ENCODE data around the gene LRRC4.

LRRC4 gene

DNA sequence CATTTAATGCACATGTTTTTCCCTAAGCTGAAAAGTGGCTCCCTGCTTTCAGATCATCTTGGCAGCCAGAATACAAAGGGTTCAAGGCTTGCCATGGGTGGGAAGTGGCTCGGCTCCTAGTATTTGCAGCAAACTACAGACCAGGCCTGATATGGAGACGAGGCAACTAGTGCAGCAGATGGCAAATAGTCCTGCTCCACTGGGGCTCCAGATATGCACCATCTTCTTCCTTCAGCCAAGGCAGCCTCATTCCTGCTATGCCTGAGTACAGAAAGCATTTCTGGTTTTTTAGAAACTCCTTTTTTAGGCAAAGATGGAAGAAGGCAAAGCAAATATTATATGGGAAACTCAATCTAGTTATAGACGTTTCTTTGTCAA is 23.9 kb downstream of the LRRC4 start:
- Histone ChIP-seq H2BK120ac (ENCODE audit: low read depth, low read length) (no peak overlapping the region), H3K36me3 (ENCODE audit: control insufficient read depth in 1 of 2, insufficient read depth in 2 of 2, low read depth in 1 of 2, low read length in 2 of 2) (peaks cover 5 to 15% of the 10 kb centered on the region in 2 experiments), H3K23ac (ENCODE audit: low read length in 2 of 2) (no peak overlapping the region), H2AFZ (ENCODE audit: low read depth, low read length) (no peak overlapping the region), H4K91ac (ENCODE audit: low read length) (no peak overlapping the region), H3K79me1 (replicated peaks; ENCODE audit: low read length, poor library complexity, severe bottlenecking) (peaks cover 43% of the 10 kb centered on the region), H2AK5ac (ENCODE audit: low read length, severe bottlenecking) (no peak overlapping the region), H3K18ac (ENCODE audit: low read depth in 1 of 2, low read length in 2 of 2) (no peak overlapping the region), H3K27ac (ENCODE audit: low read length, poor library complexity, severe bottlenecking) (no peak overlapping the region), H4K8ac (ENCODE audit: low read length) (no peak overlapping the region), H2BK12ac (ENCODE audit: low read length in 2 of 2) (no peak overlapping the region), H3K9me3 (ENCODE audit: control insufficient read depth, low read length) (no peaks in the 10 kb centered on the region), H3K14ac (ENCODE audit: low read length in 2 of 2) (no peak overlapping the region), H2BK5ac (ENCODE audit: low read depth, low read length, poor library complexity, severe bottlenecking) (no peak overlapping the region), H3K4me1 (ENCODE audit: control insufficient read depth, insufficient read depth, low read depth, low read length) (peaks cover 5% of the 10 kb centered on the region), H3K4me3 (ENCODE audit: insufficient read depth in 1 of 2, low read depth in 1 of 2, low read length in 2 of 2) (no peak overlapping the region), H3K4me2 (ENCODE audit: low read length, poor library complexity, severe bottlenecking) (no peak overlapping the region), H3K4ac (ENCODE audit: low read depth in 1 of 2, low read length in 2 of 2) (no peak overlapping the region), H3K27me3 (ENCODE audit: control insufficient read depth in 1 of 2, insufficient read depth in 1 of 2, low read length in 2 of 2) (no peaks in the 10 kb centered on the region), H2BK15ac (ENCODE audit: low read depth, poor library complexity, severe bottlenecking) (no peak overlapping the region), H3K9ac (ENCODE audit: low read length) (no peak overlapping the region)
- no peak for DNase-seq
- 100% methylated on average over 3 of the region's 3 CpGs for WGBS

DNA sequence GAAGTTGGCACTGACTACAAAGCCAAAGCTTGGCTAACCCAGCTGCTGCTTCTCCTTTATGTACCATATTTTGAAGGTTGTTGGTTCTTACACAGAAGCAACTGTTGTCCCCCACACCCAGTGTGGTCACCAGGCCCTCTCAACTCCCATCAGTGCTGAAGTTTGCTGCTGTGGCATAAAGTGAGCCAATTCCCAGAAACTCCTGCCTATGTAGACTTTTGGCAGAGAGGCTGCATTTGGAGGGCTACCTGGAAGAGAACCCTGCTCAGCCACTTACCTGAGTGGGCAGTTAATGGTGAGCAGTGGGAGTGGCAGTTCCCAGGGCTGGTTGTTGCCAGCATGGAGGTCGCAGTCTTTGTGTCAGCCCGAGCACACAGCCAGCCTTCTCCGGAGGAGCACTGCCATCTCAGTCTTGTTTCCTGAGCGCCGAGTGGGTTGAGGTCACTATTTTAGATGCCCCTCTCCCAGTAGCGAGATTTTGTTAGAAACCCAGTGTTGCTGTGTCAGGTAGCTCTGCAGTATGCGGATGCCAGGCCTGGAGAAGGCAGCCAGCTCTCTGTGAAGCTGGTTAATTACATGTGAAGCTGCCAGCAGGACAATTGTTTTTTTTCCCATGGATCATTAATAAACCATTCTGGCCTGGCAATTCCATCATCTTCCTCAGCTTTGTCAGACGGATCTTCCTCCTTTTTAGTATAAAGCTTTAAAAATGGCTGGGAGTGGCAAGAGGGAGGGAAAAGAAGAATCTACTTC is 24.5 kb downstream of the LRRC4 start:
- Histone ChIP-seq H3K4me1 (ENCODE audit: control insufficient read depth, insufficient read depth, low read depth, low read length) (peaks cover 5% of the 10 kb centered on the region), H3K9ac (ENCODE audit: low read length) (no peak overlapping the region), H3K79me1 (replicated peaks; ENCODE audit: low read length, poor library complexity, severe bottlenecking) (peaks cover 46% of the 10 kb centered on the region), H3K27me3 (ENCODE audit: control insufficient read depth in 1 of 2, insufficient read depth in 1 of 2, low read length in 2 of 2) (no peaks in the 10 kb centered on the region), H3K18ac (ENCODE audit: low read depth in 1 of 2, low read length in 2 of 2) (no peak overlapping the region), H2BK12ac (ENCODE audit: low read length in 2 of 2) (no peak overlapping the region), H3K14ac (ENCODE audit: low read length in 2 of 2) (no peak overlapping the region), H3K9me3 (ENCODE audit: control insufficient read depth, low read length) (no peaks in the 10 kb centered on the region), H3K23ac (ENCODE audit: low read length in 2 of 2) (no peak overlapping the region), H2BK5ac (ENCODE audit: low read depth, low read length, poor library complexity, severe bottlenecking) (no peak overlapping the region), H3K4me3 (ENCODE audit: insufficient read depth in 1 of 2, low read depth in 1 of 2, low read length in 2 of 2) (no peak overlapping the region), H2BK120ac (ENCODE audit: low read depth, low read length) (no peak overlapping the region), H4K91ac (ENCODE audit: low read length) (no peak overlapping the region), H4K8ac (ENCODE audit: low read length) (no peak overlapping the region), H3K27ac (ENCODE audit: low read length, poor library complexity, severe bottlenecking) (no peak overlapping the region), H2AK5ac (ENCODE audit: low read length, severe bottlenecking) (no peak overlapping the region), H3K4me2 (ENCODE audit: low read length, poor library complexity, severe bottlenecking) (no peak overlapping the region), H2BK15ac (ENCODE audit: low read depth, poor library complexity, severe bottlenecking) (no peak overlapping the region), H2AFZ (ENCODE audit: low read depth, low read length) (no peak overlapping the region), H3K4ac (ENCODE audit: low read depth in 1 of 2, low read length in 2 of 2) (no peak overlapping the region), H3K36me3 (ENCODE audit: control insufficient read depth in 1 of 2, insufficient read depth in 2 of 2, low read depth in 1 of 2, low read length in 2 of 2) (peaks cover 6 to 13% of the 10 kb centered on the region in 2 experiments)
- no peak for DNase-seq
- 93% methylated on average over 7 of the region's 8 CpGs for WGBS

DNA sequence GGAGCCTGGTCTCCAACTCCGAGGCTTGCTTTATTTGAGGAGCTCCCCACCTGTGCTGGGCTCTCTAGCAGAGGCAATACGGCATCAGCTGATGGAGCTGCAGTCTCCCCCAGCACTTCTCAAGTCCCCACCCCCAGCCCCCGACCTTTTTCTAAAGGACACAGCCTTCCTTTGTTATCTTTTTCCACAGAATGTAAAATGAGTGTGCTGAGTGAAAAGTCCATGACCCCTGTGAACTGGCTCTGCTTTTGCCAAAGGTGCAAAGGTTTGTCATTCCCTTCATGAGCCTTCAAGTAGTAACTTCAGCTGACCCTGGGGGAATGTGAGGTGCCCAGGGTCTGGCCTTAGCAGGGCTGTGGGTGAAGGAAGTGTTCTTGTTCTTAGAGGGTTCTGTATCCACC is 25.5 kb downstream of the LRRC4 start:
- no peak overlapping the region for H3K18ac ChIP-seq (ENCODE audit: low read depth in 1 of 2, low read length in 2 of 2)
- H2BK15ac ChIP-seq (ENCODE audit: low read depth, poor library complexity, severe bottlenecking): no peak overlapping the region
- peaks cover 6% of the 10 kb centered on the region for H3K4me1 ChIP-seq (ENCODE audit: control insufficient read depth, insufficient read depth, low read depth, low read length)
- DNase-seq: no peak
- no peak overlapping the region for H3K14ac ChIP-seq (ENCODE audit: low read length in 2 of 2)
- peaks cover 8 to 13% of the 10 kb centered on the region in 2 experiments for H3K36me3 ChIP-seq (ENCODE audit: control insufficient read depth in 1 of 2, insufficient read depth in 2 of 2, low read depth in 1 of 2, low read length in 2 of 2)
- no peak overlapping the region for H2AFZ ChIP-seq (ENCODE audit: low read depth, low read length)
- H4K8ac ChIP-seq (ENCODE audit: low read length): no peak overlapping the region
- no peak overlapping the region for H3K4me3 ChIP-seq (ENCODE audit: insufficient read depth in 1 of 2, low read depth in 1 of 2, low read length in 2 of 2)
- H2BK12ac ChIP-seq (ENCODE audit: low read length in 2 of 2): no peak overlapping the region
- H2AK5ac ChIP-seq (ENCODE audit: low read length, severe bottlenecking): no peak overlapping the region
- H4K91ac ChIP-seq (ENCODE audit: low read length): no peak overlapping the region
- no peak overlapping the region for H3K23ac ChIP-seq (ENCODE audit: low read length in 2 of 2)
- no peak overlapping the region for H3K9ac ChIP-seq (ENCODE audit: low read length)
- H3K9me3 ChIP-seq (ENCODE audit: control insufficient read depth, low read length): no peaks in the 10 kb centered on the region
- H3K27ac ChIP-seq (ENCODE audit: low read length, poor library complexity, severe bottlenecking): no peak overlapping the region
- H2BK120ac ChIP-seq (ENCODE audit: low read depth, low read length): no peak overlapping the region
- H3K4me2 ChIP-seq (ENCODE audit: low read length, poor library complexity, severe bottlenecking): no peak overlapping the region
- H2BK5ac ChIP-seq (ENCODE audit: low read depth, low read length, poor library complexity, severe bottlenecking): no peak overlapping the region
- peaks cover 44% of the 10 kb centered on the region for H3K79me1 ChIP-seq (replicated peaks; ENCODE audit: low read length, poor library complexity, severe bottlenecking)
- H3K4ac ChIP-seq (ENCODE audit: low read depth in 1 of 2, low read length in 2 of 2): no peak overlapping the region
- WGBS: 91% methylated on average over 2 of the region's 3 CpGs
- H3K27me3 ChIP-seq (ENCODE audit: control insufficient read depth in 1 of 2, insufficient read depth in 1 of 2, low read length in 2 of 2): no peaks in the 10 kb centered on the region

DNA sequence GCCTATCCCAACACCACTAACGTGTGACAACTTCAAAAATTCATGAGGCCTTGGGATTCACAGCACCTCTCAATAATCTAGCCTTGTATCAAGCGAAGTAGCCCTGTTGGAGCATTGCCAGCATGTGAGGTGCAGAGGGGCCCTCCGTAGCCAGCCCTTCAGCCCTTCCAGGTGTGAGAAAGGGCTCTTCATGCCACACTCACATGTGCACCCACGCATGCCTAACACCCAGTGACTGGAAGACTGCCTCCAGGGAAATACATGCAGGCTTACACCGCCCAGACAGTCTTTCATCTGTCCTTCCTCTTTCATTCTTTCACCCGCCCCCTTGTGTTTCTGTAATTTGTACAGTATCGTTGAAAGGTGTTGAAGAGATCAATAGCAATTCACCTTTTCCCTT is 26.1 kb downstream of the LRRC4 start:
- no peak overlapping the region for H3K4ac ChIP-seq (ENCODE audit: low read depth in 1 of 2, low read length in 2 of 2)
- WGBS: 98% methylated on average over 4 of the region's 7 CpGs
- no peak overlapping the region for H3K9ac ChIP-seq (ENCODE audit: low read length)
- H3K4me2 ChIP-seq (ENCODE audit: low read length, poor library complexity, severe bottlenecking): no peak overlapping the region
- H3K4me1 ChIP-seq (ENCODE audit: control insufficient read depth, insufficient read depth, low read depth, low read length): peaks cover 7% of the 10 kb centered on the region
- peaks cover 42% of the 10 kb centered on the region for H3K79me1 ChIP-seq (replicated peaks; ENCODE audit: low read length, poor library complexity, severe bottlenecking)
- no peak overlapping the region for H2BK12ac ChIP-seq (ENCODE audit: low read length in 2 of 2)
- H2BK5ac ChIP-seq (ENCODE audit: low read depth, low read length, poor library complexity, severe bottlenecking): no peak overlapping the region
- no peaks in the 10 kb centered on the region for H3K9me3 ChIP-seq (ENCODE audit: control insufficient read depth, low read length)
- no peak for DNase-seq
- H4K91ac ChIP-seq (ENCODE audit: low read length): no peak overlapping the region
- no peak overlapping the region for H3K18ac ChIP-seq (ENCODE audit: low read depth in 1 of 2, low read length in 2 of 2)
- no peak overlapping the region for H3K4me3 ChIP-seq (ENCODE audit: insufficient read depth in 1 of 2, low read depth in 1 of 2, low read length in 2 of 2)
- no peak overlapping the region for H3K14ac ChIP-seq (ENCODE audit: low read length in 2 of 2)
- H2BK15ac ChIP-seq (ENCODE audit: low read depth, poor library complexity, severe bottlenecking): no peak overlapping the region
- no peak overlapping the region for H2BK120ac ChIP-seq (ENCODE audit: low read depth, low read length)
- no peak overlapping the region for H4K8ac ChIP-seq (ENCODE audit: low read length)
- H3K36me3 ChIP-seq (ENCODE audit: control insufficient read depth in 1 of 2, insufficient read depth in 2 of 2, low read depth in 1 of 2, low read length in 2 of 2): peaks cover 10 to 13% of the 10 kb centered on the region in 2 experiments
- H2AFZ ChIP-seq (ENCODE audit: low read depth, low read length): no peak overlapping the region
- H2AK5ac ChIP-seq (ENCODE audit: low read length, severe bottlenecking): no peak overlapping the region
- H3K27me3 ChIP-seq (ENCODE audit: control insufficient read depth in 1 of 2, insufficient read depth in 1 of 2, low read length in 2 of 2): no peaks in the 10 kb centered on the region
- H3K27ac ChIP-seq (ENCODE audit: low read length, poor library complexity, severe bottlenecking): no peak overlapping the region
- no peak overlapping the region for H3K23ac ChIP-seq (ENCODE audit: low read length in 2 of 2)

All from mesenchymal stem cell (in vitro differentiated cells and primary cell).